ENCODE results near the gene CAMK1G. TPM values are rescaled to one million over a fixed set of nuclear protein-coding genes. Genes with fewer than 3 reads are reported as not detected.

The CAMK1G gene
- total RNA-seq, 1 experiment from 2014 or later, result not detected

GRCh38 chr1:209595028-209595427 lies 11.5 kb downstream of the CAMK1G start:
- no TSS peak for BruUV-seq (replicated peaks)
- DNase-seq (ENCODE audit: low read depth, low spot score) (no peak), ATAC-seq (no peak)
- RAD21 ChIA-PET (ENCODE audit: low non-redundant PET in 1 of 2, low total read pairs in 2 of 2, uncharacterized antibody in 2 of 2, unreplicated experiment in 2 of 2), result no interaction called here
- CTCF ChIA-PET, result no interaction called here
- no peaks in the 10 kb centered on the region for H3K79me2 ChIP-seq (ENCODE audit: insufficient read depth, low read length)
- TF ChIP-seq ATF3 (IDR thresholded peaks at IDR 0.05) (no peak), SIN3A (IDR thresholded peaks at IDR 0.05; ENCODE audit: low read depth) (no peak), RAD21 (IDR thresholded peaks at IDR 0.05; ENCODE audit: low read depth) (no peak), EGR1 (IDR thresholded peaks at IDR 0.05; ENCODE audit: low read depth) (no peak), REST (IDR thresholded peaks at IDR 0.05; ENCODE audit: low read depth) (no peak), EZH2 (IDR thresholded peaks at IDR 0.05) (no peak), SRF (IDR thresholded peaks at IDR 0.05; ENCODE audit: low read depth) (no peak), ELF1 (IDR thresholded peaks at IDR 0.05; ENCODE audit: borderline replicate concordance, low read depth) (no peak)
- TF ChIP-seq, protein P1, sequence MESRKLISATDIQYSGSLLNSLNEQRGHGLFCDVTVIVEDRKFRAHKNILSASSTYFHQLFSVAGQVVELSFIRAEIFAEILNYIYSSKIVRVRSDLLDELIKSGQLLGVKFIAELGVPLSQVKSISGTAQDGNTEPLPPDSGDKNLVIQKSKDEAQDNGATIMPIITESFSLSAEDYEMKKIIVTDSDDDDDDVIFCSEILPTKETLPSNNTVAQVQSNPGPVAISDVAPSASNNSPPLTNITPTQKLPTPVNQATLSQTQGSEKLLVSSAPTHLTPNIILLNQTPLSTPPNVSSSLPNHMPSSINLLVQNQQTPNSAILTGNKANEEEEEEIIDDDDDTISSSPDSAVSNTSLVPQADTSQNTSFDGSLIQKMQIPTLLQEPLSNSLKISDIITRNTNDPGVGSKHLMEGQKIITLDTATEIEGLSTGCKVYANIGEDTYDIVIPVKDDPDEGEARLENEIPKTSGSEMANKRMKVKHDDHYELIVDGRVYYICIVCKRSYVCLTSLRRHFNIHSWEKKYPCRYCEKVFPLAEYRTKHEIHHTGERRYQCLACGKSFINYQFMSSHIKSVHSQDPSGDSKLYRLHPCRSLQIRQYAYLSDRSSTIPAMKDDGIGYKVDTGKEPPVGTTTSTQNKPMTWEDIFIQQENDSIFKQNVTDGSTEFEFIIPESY (IDR thresholded peaks at IDR 0.05; ENCODE audit: extremely low read depth, insufficient replicate concordance, low read length), result no peak
- POLR2A ChIA-PET, result no interaction called here
- H3K4me1 ChIP-seq (ENCODE audit: control insufficient read depth in 1 of 2, insufficient read depth in 2 of 2, low read length in 2 of 2), result no peaks in the 10 kb centered on the region
- intact Hi-C loops (cut with micrococcal nuclease), result no loop called here
- no peaks in the 10 kb centered on the region for H3K27me3 ChIP-seq (ENCODE audit: insufficient read depth, low read length)
- H3K4me3 ChIP-seq (replicated peaks in 1 of 2; ENCODE audit: low read depth in 1 of 2, low read length in 2 of 2), result no peak overlapping the region
- no peak overlapping the region for H3K4me2 ChIP-seq (ENCODE audit: low read length)
- no peak overlapping the region for H3K27ac ChIP-seq (ENCODE audit: low read depth, low read length)
- H4K20me1 ChIP-seq (ENCODE audit: insufficient read depth), result no peaks in the 10 kb centered on the region
- no peaks in the 10 kb centered on the region for H3K9me3 ChIP-seq (ENCODE audit: control insufficient read depth in 1 of 2, insufficient read depth in 1 of 2, low read depth in 1 of 2, low read length in 2 of 2)
- no peaks in the 10 kb centered on the region for H3K36me3 ChIP-seq (ENCODE audit: control insufficient read depth in 1 of 2, insufficient read depth in 2 of 2, low read length in 2 of 2)
- no peak overlapping the region for H3K9ac ChIP-seq (ENCODE audit: low read length)
- no peaks in the 10 kb centered on the region for H3K9me2 ChIP-seq (ENCODE audit: insufficient read depth)
- H2AFZ ChIP-seq (ENCODE audit: low read depth, low read length, poor library complexity, severe bottlenecking), result no peak overlapping the region
